H9 (cell line): ENCODE data around the gene OR2S2. TPM values are rescaled to one million over a fixed set of nuclear protein-coding genes. Genes with fewer than 3 reads are reported as not detected.

Source experiments
- DNase-seq: peaks from one replicate; pipeline ENCODE4 v3.0.0-alpha.2; 2017
- H2AFZ ChIP-seq: one replicate; pipeline ENCODE4 v1.6.1; 2013; ENCODE audit warnings: mild to moderate bottlenecking, low read length, control low read depth, moderate library complexity
- H2AK5ac ChIP-seq: 2 replicates; pipeline ENCODE4 v1.6.1; 2013; ENCODE audit warnings: low read length, control low read depth, mixed read lengths; ENCODE audit not compliant: insufficient read length
- H2BK120ac ChIP-seq: one replicate; pipeline ENCODE4 v1.6.1; 2013; ENCODE audit warnings: low read depth, mild to moderate bottlenecking, low read length, control low read depth, inconsistent platforms; ENCODE audit not compliant: poor library complexity, severe bottlenecking
- H2BK12ac ChIP-seq: 2 replicates; pipeline ENCODE4 v1.6.1; 2013; ENCODE audit warnings: low read length, control low read depth, mixed read lengths, low read depth; ENCODE audit not compliant: insufficient read length
- H2BK15ac ChIP-seq: 2 replicates; pipeline ENCODE4 v1.6.1; 2013; ENCODE audit warnings: low read depth, low read length, control low read depth
- H2BK20ac ChIP-seq: one replicate; pipeline ENCODE4 v1.6.1; 2013; ENCODE audit warnings: low read depth, mild to moderate bottlenecking, low read length, control low read depth, inconsistent platforms; ENCODE audit not compliant: poor library complexity, severe bottlenecking
- H2BK5ac ChIP-seq: 2 replicates; pipeline ENCODE4 v1.6.1; 2013; ENCODE audit warnings: low read length, control low read depth, mixed read lengths; ENCODE audit not compliant: insufficient read length
- H3K14ac ChIP-seq: 2 replicates; pipeline ENCODE4 v1.6.1; 2013; ENCODE audit warnings: low read length, control low read depth; ENCODE audit not compliant: insufficient read depth
- H3K18ac ChIP-seq: 2 replicates; pipeline ENCODE4 v1.6.1; 2013; ENCODE audit warnings: low read depth, mild to moderate bottlenecking, mixed read lengths, low read length, control low read depth; ENCODE audit not compliant: insufficient read length
- H3K23ac ChIP-seq: 2 replicates; pipeline ENCODE4 v1.6.1; 2013; ENCODE audit warnings: low read length, control low read depth, mixed read lengths, low read depth; ENCODE audit not compliant: insufficient read length
- H3K23me2 ChIP-seq: 2 replicates; pipeline ENCODE4 v1.6.1; 2013; ENCODE audit warnings: low read depth, mild to moderate bottlenecking, mixed read lengths, low read length, control low read depth; ENCODE audit not compliant: insufficient read length, poor library complexity, severe bottlenecking
- H3K27ac ChIP-seq: 2 replicates; pipeline ENCODE4 v1.5.1; 2013; ENCODE audit warnings: low read length, control low read depth, mixed read lengths, low read depth; ENCODE audit not compliant: insufficient read length
- H3K27me3 ChIP-seq: 2 replicates; pipeline ENCODE4 v1.6.1; 2013; ENCODE audit warnings: low read length, control low read depth, inconsistent platforms; ENCODE audit not compliant: insufficient read depth
- H3K4ac ChIP-seq: 2 replicates; pipeline ENCODE4 v1.6.1; 2013; ENCODE audit warnings: low read depth, mild to moderate bottlenecking, control low read depth, inconsistent platforms, low read length, moderate library complexity
- H3K4me1 ChIP-seq: 2 replicates; pipeline ENCODE4 v1.6.1; 2013; ENCODE audit warnings: low read length, control low read depth, inconsistent platforms; ENCODE audit not compliant: insufficient read depth
- H3K4me2 ChIP-seq: 2 replicates; pipeline ENCODE4 v1.6.1; 2013; ENCODE audit warnings: low read length, control low read depth, mixed read lengths; ENCODE audit not compliant: insufficient read length, insufficient read depth
- H3K56ac ChIP-seq: 2 replicates; pipeline ENCODE4 v1.6.1; 2013; ENCODE audit warnings: low read depth, mild to moderate bottlenecking, mixed read lengths, low read length, control low read depth; ENCODE audit not compliant: insufficient read length
- H3K79me1 ChIP-seq: 2 replicates; pipeline ENCODE4 v1.6.1; 2013; ENCODE audit warnings: low read depth, mild to moderate bottlenecking, moderate library complexity, low read length, control low read depth, inconsistent platforms; ENCODE audit not compliant: insufficient read depth, poor library complexity, severe bottlenecking
- H3K79me2 ChIP-seq: 2 replicates; pipeline ENCODE4 v1.6.1; 2013; ENCODE audit warnings: low read length, control low read depth, inconsistent platforms; ENCODE audit not compliant: insufficient read depth
- H3K9ac ChIP-seq: 2 replicates; pipeline ENCODE4 v1.6.1; 2013; ENCODE audit warnings: low read length, control low read depth, mixed read lengths; ENCODE audit not compliant: insufficient read length; ENCODE audit errors: extremely low read depth
- H3K9me3 ChIP-seq: one replicate; pipeline ENCODE4 v1.6.1; 2013; ENCODE audit warnings: low read depth, low read length, inconsistent platforms; ENCODE audit not compliant: control insufficient read depth
- H3T11ph ChIP-seq: one replicate; pipeline ENCODE4 v1.6.1; 2013; ENCODE audit warnings: mild to moderate bottlenecking, low read length, control low read depth, inconsistent platforms
- H4K20me1 ChIP-seq: one replicate; pipeline ENCODE4 v1.6.1; 2013; ENCODE audit not compliant: control insufficient read depth, insufficient read length, insufficient read depth
- H4K5ac ChIP-seq: 2 replicates; pipeline ENCODE4 v1.6.1; 2013; ENCODE audit warnings: low read depth, mild to moderate bottlenecking, mixed read lengths, low read length, control low read depth; ENCODE audit not compliant: insufficient read length
- H4K8ac ChIP-seq: replicated peaks from 2 replicates; pipeline ENCODE4 v1.6.1; 2013; ENCODE audit warnings: low read length, control low read depth, mixed read lengths, low read depth; ENCODE audit not compliant: insufficient read length
- H4K91ac ChIP-seq: 2 replicates; pipeline ENCODE4 v1.6.1; 2013; ENCODE audit warnings: low read depth, mild to moderate bottlenecking, moderate library complexity, mixed read lengths, low read length, control low read depth; ENCODE audit not compliant: insufficient read length
- H3K27ac Mint-ChIP-seq, 3 experiments: 2 replicates in 2 of 3; 3 replicates in 1 of 3; pipeline ENCODE4 v1.8.0; 2020 to 2021; ENCODE audit warnings: mixed read lengths in 3 of 3, mild to moderate bottlenecking in 1 of 3, moderate library complexity in 1 of 3
- H3K27me3 Mint-ChIP-seq: 2 replicates; pipeline ENCODE4 v1.8.0; 2021; ENCODE audit warnings: low read depth, mild to moderate bottlenecking, moderate library complexity, mixed read lengths
- H3K36me3 Mint-ChIP-seq, 3 experiments: 2 replicates in 2 of 3; 3 replicates in 1 of 3; pipeline ENCODE4 v1.8.0; 2020 to 2021; ENCODE audit warnings: low read depth in 3 of 3, mixed read lengths in 3 of 3; ENCODE audit not compliant: insufficient read depth in 1 of 3
- H3K4me1 Mint-ChIP-seq, 2 experiments: 2 replicates each; pipeline ENCODE4 v1.8.0; 2020; ENCODE audit warnings: mixed read lengths in 2 of 2
- H3K4me3 Mint-ChIP-seq, 2 experiments: 2 replicates in 1 of 2; 3 replicates in 1 of 2; pipeline ENCODE4 v1.8.0; 2020 to 2021; ENCODE audit warnings: mild to moderate bottlenecking in 2 of 2, mixed read lengths in 2 of 2, moderate library complexity in 1 of 2
- H3K9me3 Mint-ChIP-seq, 2 experiments: 2 replicates in 1 of 2; 3 replicates in 1 of 2; pipeline ENCODE4 v1.8.0; 2020; ENCODE audit warnings: mild to moderate bottlenecking in 2 of 2, mixed read lengths in 2 of 2, moderate library complexity in 1 of 2
- WGBS: extraction: QIAGEN DNeasy Blood & Tissue Kit; methylation state at CpG from one replicate; pipeline ENCODE4 v1.1.7; 2013; ENCODE audit warnings: missing lambda C conversion rate, low lambda C conversion rate, mixed read lengths; ENCODE audit not compliant: insufficient read length; ENCODE audit errors: extremely low coverage; 5-methylcytosine and 5-hydroxymethylcytosine counted together
- total RNA-seq: library from RNA; stranded (reverse); gene quantifications from 2 replicates; pipeline ENCODE4 v1.2.1, GENCODE V29; 2021
- TF ChIP-seq, protein P1 (sequence below): fragments of 200-600 bp; sonication (generic); conservative IDR thresholded peaks from 3 replicates; pipeline ENCODE4 v1.8.0; 2021; ENCODE audit warnings: antibody characterized with exemption, mild to moderate bottlenecking

Gene OR2S2
- total RNA-seq, 1 experiment from 2014 or later: not detected

DNA sequence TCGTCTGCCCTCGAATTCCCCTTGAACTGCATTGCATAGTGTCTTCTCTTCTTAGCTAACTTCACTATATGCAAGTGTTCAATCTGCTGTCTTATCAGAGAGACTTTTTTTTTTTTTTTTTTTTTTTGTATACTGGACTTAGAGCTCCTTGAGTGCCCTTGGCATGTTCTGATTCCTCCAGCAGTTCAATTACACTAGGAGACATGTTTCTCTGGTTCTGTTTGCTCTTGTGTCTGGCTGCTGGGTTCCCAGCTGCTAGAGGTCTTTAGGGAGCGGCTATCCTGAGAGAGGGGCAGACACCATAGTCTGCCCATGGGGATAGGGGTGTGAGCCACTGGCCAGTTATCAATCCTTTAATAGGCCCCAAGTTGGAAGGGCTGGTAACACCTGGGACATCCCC lies 13.1 kb downstream of the OR2S2 start:
- H2AFZ ChIP-seq: no peak overlapping the region
- no peaks in the 10 kb centered on the region; the same call in 1 of the 2 replicates for H3K27me3 ChIP-seq
- no peaks in the 10 kb centered on the region for H3K23me2 ChIP-seq
- no peaks in the 10 kb centered on the region for H3K9me3 ChIP-seq
- no peak for DNase-seq
- no peaks in the 10 kb centered on the region for H3K79me2 ChIP-seq
- no peak overlapping the region for H4K91ac ChIP-seq
- no peaks in the 10 kb centered on the region for H3K79me1 ChIP-seq
- H3K23ac ChIP-seq: no peak overlapping the region
- no peak overlapping the region for H2BK15ac ChIP-seq
- no peak overlapping the region for H2BK5ac ChIP-seq
- Mint-ChIP-seq H3K9me3 (peaks cover 3 to 9% of the 10 kb centered on the region in 2 experiments; a peak in 4 of 5 replicates), H3K27me3 (peaks cover 69% of the 10 kb centered on the region), H3K4me3 (no peak overlapping the region), H3K27ac (no peak overlapping the region), H3K36me3 (peaks cover 0 to 5% (median 2%) of the 10 kb centered on the region in 3 experiments; a peak in 3 of 7 replicates), H3K4me1 (peaks cover 2 to 10% of the 10 kb centered on the region in 2 experiments)
- no peak overlapping the region for H2AK5ac ChIP-seq
- TF ChIP-seq, protein P1, sequence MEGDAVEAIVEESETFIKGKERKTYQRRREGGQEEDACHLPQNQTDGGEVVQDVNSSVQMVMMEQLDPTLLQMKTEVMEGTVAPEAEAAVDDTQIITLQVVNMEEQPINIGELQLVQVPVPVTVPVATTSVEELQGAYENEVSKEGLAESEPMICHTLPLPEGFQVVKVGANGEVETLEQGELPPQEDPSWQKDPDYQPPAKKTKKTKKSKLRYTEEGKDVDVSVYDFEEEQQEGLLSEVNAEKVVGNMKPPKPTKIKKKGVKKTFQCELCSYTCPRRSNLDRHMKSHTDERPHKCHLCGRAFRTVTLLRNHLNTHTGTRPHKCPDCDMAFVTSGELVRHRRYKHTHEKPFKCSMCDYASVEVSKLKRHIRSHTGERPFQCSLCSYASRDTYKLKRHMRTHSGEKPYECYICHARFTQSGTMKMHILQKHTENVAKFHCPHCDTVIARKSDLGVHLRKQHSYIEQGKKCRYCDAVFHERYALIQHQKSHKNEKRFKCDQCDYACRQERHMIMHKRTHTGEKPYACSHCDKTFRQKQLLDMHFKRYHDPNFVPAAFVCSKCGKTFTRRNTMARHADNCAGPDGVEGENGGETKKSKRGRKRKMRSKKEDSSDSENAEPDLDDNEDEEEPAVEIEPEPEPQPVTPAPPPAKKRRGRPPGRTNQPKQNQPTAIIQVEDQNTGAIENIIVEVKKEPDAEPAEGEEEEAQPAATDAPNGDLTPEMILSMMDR: no peak
- H3K18ac ChIP-seq: no peak overlapping the region
- H3K27ac ChIP-seq: no peak overlapping the region
- H2BK120ac ChIP-seq: no peak overlapping the region
- H3K14ac ChIP-seq: no peak overlapping the region
- H4K20me1 ChIP-seq: no peaks in the 10 kb centered on the region
- no CpG with 5 or more reads among the region's 3 CpGs for WGBS
- H2BK12ac ChIP-seq: no peak overlapping the region
- peaks cover 3% of the 10 kb centered on the region; the same call in 1 of the 2 replicates for H3K4me1 ChIP-seq
- no peak overlapping the region for H4K8ac ChIP-seq
- H3K9ac ChIP-seq: no peak overlapping the region
- H2BK20ac ChIP-seq: no peak overlapping the region
- H3K4ac ChIP-seq: no peak overlapping the region
- no peak overlapping the region for H3K56ac ChIP-seq
- H3K4me2 ChIP-seq: no peak overlapping the region
- no peak overlapping the region for H4K5ac ChIP-seq
- H3T11ph ChIP-seq: no peak overlapping the region
